Stomach smooth muscle (tissue), 2 donors: ENCODE results near the gene FAM114A1.

Source experiments
- H3K27ac ChIP-seq: one replicate; pipeline ENCODE4 v1.7.0; 2013; ENCODE audit warnings: mild to moderate bottlenecking, low read length, inconsistent platforms
- H3K27me3 ChIP-seq, 2 donors: one replicate each; pipeline ENCODE4 v1.7.0; 2013; ENCODE audit warnings: low read length in 2 of 2; ENCODE audit not compliant: insufficient read depth in 2 of 2, control insufficient read depth in 1 of 2
- H3K36me3 ChIP-seq, 2 donors: one replicate each; pipeline ENCODE4 v1.7.0; 2013; ENCODE audit warnings: low read length in 2 of 2; ENCODE audit not compliant: control insufficient read depth in 2 of 2, insufficient read depth in 2 of 2
- H3K4me1 ChIP-seq: one replicate; pipeline ENCODE4 v1.7.0; 2013; ENCODE audit warnings: low read length; ENCODE audit not compliant: control insufficient read depth, insufficient read depth
- H3K4me3 ChIP-seq, 2 donors: one replicate each; pipeline ENCODE4 v1.7.0; 2013; ENCODE audit warnings: low read length in 2 of 2
- H3K9ac ChIP-seq, 2 donors: one replicate each; pipeline ENCODE4 v1.7.0; 2013; ENCODE audit warnings: low read length in 2 of 2, mild to moderate bottlenecking in 1 of 2
- H3K9me3 ChIP-seq, 2 donors: one replicate each; pipeline ENCODE4 v1.7.0; 2013; ENCODE audit warnings: low read length in 2 of 2; ENCODE audit not compliant: control insufficient read depth in 2 of 2
- donor health status: healthy.
- donor health status: Pancreatic carcinoma.

FAM114A1 gene

GRCh38 chr4:38964942-38965775, 97.6 kb downstream of the FAM114A1 start:
- no peak overlapping the region for H3K9ac ChIP-seq
- H3K27ac ChIP-seq = no peak overlapping the region
- H3K27me3 ChIP-seq = no peaks in the 10 kb centered on the region
- H3K4me1 ChIP-seq = no peaks in the 10 kb centered on the region
- H3K9me3 ChIP-seq = no peaks in the 10 kb centered on the region
- no peaks in the 10 kb centered on the region for H3K36me3 ChIP-seq
- no peak overlapping the region for H3K4me3 ChIP-seq

DNA sequence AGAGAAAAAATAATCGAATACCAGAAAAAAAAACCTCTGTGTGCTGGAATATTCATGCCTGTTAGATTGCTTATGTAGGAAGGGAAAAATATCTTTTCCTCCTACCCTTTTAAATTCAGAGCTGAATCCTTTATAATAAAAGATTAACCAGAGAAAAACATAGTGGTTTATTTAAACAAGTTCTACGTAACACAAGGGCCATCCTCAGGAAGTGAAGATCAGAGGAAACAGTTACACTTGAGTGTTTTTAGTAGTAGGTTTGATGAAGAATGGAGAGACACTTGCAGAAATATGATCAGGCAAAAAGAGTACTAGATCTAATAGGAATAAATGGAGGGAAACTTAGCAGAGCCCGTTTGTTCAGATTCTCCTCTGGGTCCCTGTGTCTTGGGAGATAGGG, 98.3 kb downstream of the FAM114A1 start:
- Histone ChIP-seq H3K9me3 (no peaks in the 10 kb centered on the region), H3K9ac (no peak overlapping the region), H3K4me3 (no peak overlapping the region), H3K4me1 (no peaks in the 10 kb centered on the region), H3K36me3 (no peaks in the 10 kb centered on the region), H3K27ac (no peak overlapping the region), H3K27me3 (no peaks in the 10 kb centered on the region)

GRCh38 chr4:38967260-38968095, 99.9 kb downstream of the FAM114A1 start:
- H3K9me3 ChIP-seq = no peaks in the 10 kb centered on the region
- no peaks in the 10 kb centered on the region for H3K4me1 ChIP-seq
- no peak overlapping the region for H3K4me3 ChIP-seq
- H3K9ac ChIP-seq = no peak overlapping the region
- H3K27me3 ChIP-seq = no peaks in the 10 kb centered on the region
- no peaks in the 10 kb centered on the region for H3K36me3 ChIP-seq
- no peak overlapping the region for H3K27ac ChIP-seq

- Histone ChIP-seq H3K4me1 (no peaks in the 10 kb centered on the region), H3K9me3 (no peaks in the 10 kb centered on the region), H3K9ac (no peak overlapping the region), H3K36me3 (no peaks in the 10 kb centered on the region), H3K27ac (no peak overlapping the region), H3K27me3 (no peaks in the 10 kb centered on the region), H3K4me3 (no peak overlapping the region)
These were observed 101.1 kb downstream of the FAM114A1 start for GRCh38 chr4:38968668-38969067.

GRCh38 chr4:38976308-38976707, 108.7 kb downstream of the FAM114A1 start:
- Histone ChIP-seq H3K9me3 (no peaks in the 10 kb centered on the region), H3K27ac (no peak overlapping the region), H3K36me3 (no peaks in the 10 kb centered on the region), H3K9ac (no peak overlapping the region), H3K27me3 (no peaks in the 10 kb centered on the region), H3K4me3 (no peak overlapping the region), H3K4me1 (no peaks in the 10 kb centered on the region)

DNA sequence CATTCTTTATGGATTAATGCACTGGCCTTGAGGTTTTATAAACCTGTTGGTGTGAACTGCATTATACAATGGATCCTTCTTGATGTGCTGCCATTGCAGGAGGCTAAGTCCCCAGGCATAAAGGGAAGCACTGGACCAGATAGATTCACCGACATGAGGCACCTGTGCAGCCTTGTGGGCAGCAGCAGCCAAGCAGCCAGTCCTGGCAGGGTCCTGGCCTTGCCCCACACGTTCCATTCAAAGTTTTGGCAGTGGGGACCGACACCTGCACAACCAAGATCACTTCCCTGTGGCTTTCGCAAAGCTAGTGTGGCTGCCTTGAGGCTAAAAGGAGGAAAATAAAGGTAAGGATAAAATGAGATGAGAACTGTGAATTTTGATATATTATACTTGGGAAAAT, 111.5 kb downstream of the FAM114A1 start:
- Histone ChIP-seq H3K27ac (no peak overlapping the region), H3K4me3 (no peak overlapping the region), H3K9ac (no peak overlapping the region), H3K36me3 (no peaks in the 10 kb centered on the region), H3K4me1 (no peaks in the 10 kb centered on the region), H3K27me3 (no peaks in the 10 kb centered on the region), H3K9me3 (no peaks in the 10 kb centered on the region)

- H3K4me3 ChIP-seq = no peak overlapping the region
- H3K9me3 ChIP-seq = no peaks in the 10 kb centered on the region
- H3K36me3 ChIP-seq = no peaks in the 10 kb centered on the region
- H3K27me3 ChIP-seq = no peaks in the 10 kb centered on the region
- H3K27ac ChIP-seq = no peak overlapping the region
- H3K4me1 ChIP-seq = no peaks in the 10 kb centered on the region
- H3K9ac ChIP-seq = no peak overlapping the region
These were observed 112.1 kb downstream of the FAM114A1 start for GRCh38 chr4:38979511-38980230.

DNA sequence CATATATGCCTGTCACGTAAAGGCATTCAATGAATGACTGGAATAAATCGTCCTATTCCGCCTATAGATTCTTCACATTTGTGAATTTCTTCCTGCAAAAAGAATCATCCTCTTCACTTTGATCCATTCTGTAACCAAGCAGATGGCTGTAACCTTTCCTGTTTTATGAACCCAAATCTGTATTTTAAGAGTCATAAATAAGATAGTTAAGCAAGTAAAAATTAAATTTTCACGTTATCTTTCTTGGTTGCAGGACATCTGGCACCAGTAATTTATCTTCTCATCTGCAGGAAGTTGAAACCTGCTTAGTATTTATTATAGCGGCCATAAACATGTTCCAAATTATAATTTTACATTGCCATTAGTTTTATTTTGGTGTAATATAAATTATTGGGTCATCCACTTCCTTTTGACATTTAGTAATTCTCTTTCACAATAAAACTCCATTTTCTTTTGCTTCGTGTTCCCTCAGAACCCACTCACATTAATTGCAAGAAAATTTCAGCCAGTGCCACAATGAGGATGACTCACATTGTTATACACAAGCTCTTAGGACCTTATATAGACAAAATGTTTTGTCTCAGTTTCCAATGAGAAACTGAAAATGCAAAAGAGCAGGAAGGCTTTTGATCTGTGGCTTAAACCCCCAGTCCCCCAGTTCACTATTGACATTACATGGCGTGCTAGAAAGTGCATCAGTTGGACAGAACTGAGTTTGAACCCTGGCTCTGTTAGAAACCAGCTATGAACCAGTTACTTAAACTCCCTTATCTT, 113.5 kb downstream of the FAM114A1 start:
- Histone ChIP-seq H3K27ac (no peak overlapping the region), H3K4me1 (no peaks in the 10 kb centered on the region), H3K9me3 (no peaks in the 10 kb centered on the region), H3K27me3 (no peaks in the 10 kb centered on the region), H3K9ac (no peak overlapping the region), H3K4me3 (no peak overlapping the region), H3K36me3 (no peaks in the 10 kb centered on the region)

DNA sequence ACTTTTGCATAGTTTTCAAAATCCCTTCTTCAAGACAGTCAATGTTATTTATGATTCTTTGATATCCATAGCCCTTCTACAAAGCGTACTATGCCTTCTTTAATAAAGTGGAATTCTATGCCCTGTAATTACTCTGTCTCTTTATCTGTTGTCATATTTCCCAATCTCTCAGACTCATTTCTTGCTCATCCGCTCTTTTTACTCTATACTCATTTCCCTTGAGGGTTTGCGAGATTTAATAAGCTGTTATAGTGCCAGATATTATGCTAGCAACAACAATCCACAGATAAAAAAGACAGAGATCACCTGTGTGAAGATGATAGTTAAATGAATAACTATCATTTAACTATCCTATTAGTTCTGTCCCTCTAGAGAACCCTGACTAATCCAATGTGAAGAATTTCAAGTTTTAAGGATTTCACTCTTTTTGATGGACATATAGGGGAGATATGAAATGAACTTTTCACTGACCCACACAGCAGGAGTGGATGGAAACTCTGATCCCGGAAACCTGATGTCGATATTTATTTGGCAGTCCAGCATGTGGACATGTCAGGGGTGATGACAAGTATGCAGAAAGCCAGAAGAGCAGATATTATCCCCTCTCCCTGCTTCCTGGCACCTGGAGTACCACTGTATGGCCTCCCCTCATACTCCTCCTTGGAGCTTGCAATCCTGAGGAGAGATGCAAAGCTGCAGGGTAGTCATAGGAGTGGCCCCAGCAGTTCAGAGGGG, 114.9 kb downstream of the FAM114A1 start:
- H3K4me1 ChIP-seq = no peaks in the 10 kb centered on the region
- no peaks in the 10 kb centered on the region for H3K36me3 ChIP-seq
- no peaks in the 10 kb centered on the region for H3K9me3 ChIP-seq
- H3K9ac ChIP-seq = no peak overlapping the region
- H3K27me3 ChIP-seq = no peaks in the 10 kb centered on the region
- no peak overlapping the region for H3K27ac ChIP-seq
- no peak overlapping the region for H3K4me3 ChIP-seq

DNA sequence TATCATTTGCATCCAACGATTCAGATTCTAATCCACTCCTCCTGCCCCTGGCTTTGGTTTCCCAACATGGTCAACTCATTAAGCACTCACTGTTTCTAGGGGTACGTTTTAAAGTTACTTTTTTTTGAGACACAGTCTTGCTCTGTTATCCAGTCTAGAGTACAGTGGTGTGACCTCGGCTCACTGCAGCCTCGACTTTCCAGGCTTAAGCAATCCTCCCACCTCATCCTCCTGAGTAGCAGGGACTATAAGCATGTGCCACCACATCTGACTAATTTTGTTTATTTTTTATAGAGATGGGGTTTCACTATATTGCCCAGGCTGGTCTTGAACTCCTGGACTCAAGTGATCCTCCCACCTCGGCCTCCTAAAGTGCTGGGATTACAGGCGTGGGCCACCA, 115.7 kb downstream of the FAM114A1 start:
- Histone ChIP-seq H3K36me3 (no peaks in the 10 kb centered on the region), H3K9ac (no peak overlapping the region), H3K27ac (no peak overlapping the region), H3K4me3 (no peak overlapping the region), H3K4me1 (no peaks in the 10 kb centered on the region), H3K9me3 (no peaks in the 10 kb centered on the region), H3K27me3 (no peaks in the 10 kb centered on the region)
